T-helper 22 cell (primary cell): ENCODE measurements around the gene TRPV4.
"Not testable (repeated sequence)": the region's sequence is repeated elsewhere in the genome, so short reads cannot be mapped to it uniquely, and the experiment has no call there.

Experiments
- DNase-seq: peaks from one replicate; pipeline ENCODE4 v3.0.0-alpha.2; 2020; ENCODE audit warnings: low read depth

The TRPV4 gene

GRCh38 chr12:109860977-109861376, 27.8 kb upstream of the TRPV4 start:
- no peak for DNase-seq

- DNase-seq = no peak
These were observed 25.6 kb upstream of the TRPV4 start for GRCh38 chr12:109858764-109859163.

GRCh38 chr12:109857715-109858114, 24.5 kb upstream of the TRPV4 start:
- no peak for DNase-seq

- DNase-seq = no peak
These were observed 22.2 kb upstream of the TRPV4 start for GRCh38 chr12:109855377-109855776.

GRCh38 chr12:109850518-109850917, 17.3 kb upstream of the TRPV4 start:
- not testable (repeated sequence) for DNase-seq

- DNase-seq = no peak
These were observed 14.0 kb upstream of the TRPV4 start for GRCh38 chr12:109847142-109847735.

- DNase-seq = no peak
These were observed 12.6 kb upstream of the TRPV4 start for GRCh38 chr12:109845824-109846205.

GRCh38 chr12:109844983-109845823, 12.0 kb upstream of the TRPV4 start:
- peak; percentile 63 for DNase-seq

GRCh38 chr12:109844091-109844490, 10.9 kb upstream of the TRPV4 start:
- no peak for DNase-seq

GRCh38 chr12:109842021-109842420, 8.8 kb upstream of the TRPV4 start:
- DNase-seq = no peak

- no peak for DNase-seq
These were observed 8.2 kb upstream of the TRPV4 start for GRCh38 chr12:109841356-109841755.

- no peak for DNase-seq
These were observed 7.3 kb upstream of the TRPV4 start for GRCh38 chr12:109840305-109841074.

- no peak for DNase-seq
These were observed 6.2 kb upstream of the TRPV4 start for GRCh38 chr12:109839444-109839843.

GRCh38 chr12:109836916-109837315, 3.7 kb upstream of the TRPV4 start:
- no peak for DNase-seq

GRCh38 chr12:109835827-109836226, 2.6 kb upstream of the TRPV4 start:
- no peak for DNase-seq

- no peak for DNase-seq
These were observed 474 bp downstream of the TRPV4 start for GRCh38 chr12:109832541-109833306.

GRCh38 chr12:109831929-109832328, 1.3 kb downstream of the TRPV4 start:
- DNase-seq = no peak

- DNase-seq = no peak
These were observed 1.8 kb downstream of the TRPV4 start for GRCh38 chr12:109831365-109831764.

- DNase-seq = no peak
These were observed 2.5 kb downstream of the TRPV4 start for GRCh38 chr12:109830718-109831117.

- DNase-seq = no peak
These were observed 2.9 kb downstream of the TRPV4 start for GRCh38 chr12:109830267-109830666.

GRCh38 chr12:109829667-109830066, 3.5 kb downstream of the TRPV4 start:
- DNase-seq = no peak
